ENCODE results near the gene PTPRJ.

The PTPRJ gene

DNA sequence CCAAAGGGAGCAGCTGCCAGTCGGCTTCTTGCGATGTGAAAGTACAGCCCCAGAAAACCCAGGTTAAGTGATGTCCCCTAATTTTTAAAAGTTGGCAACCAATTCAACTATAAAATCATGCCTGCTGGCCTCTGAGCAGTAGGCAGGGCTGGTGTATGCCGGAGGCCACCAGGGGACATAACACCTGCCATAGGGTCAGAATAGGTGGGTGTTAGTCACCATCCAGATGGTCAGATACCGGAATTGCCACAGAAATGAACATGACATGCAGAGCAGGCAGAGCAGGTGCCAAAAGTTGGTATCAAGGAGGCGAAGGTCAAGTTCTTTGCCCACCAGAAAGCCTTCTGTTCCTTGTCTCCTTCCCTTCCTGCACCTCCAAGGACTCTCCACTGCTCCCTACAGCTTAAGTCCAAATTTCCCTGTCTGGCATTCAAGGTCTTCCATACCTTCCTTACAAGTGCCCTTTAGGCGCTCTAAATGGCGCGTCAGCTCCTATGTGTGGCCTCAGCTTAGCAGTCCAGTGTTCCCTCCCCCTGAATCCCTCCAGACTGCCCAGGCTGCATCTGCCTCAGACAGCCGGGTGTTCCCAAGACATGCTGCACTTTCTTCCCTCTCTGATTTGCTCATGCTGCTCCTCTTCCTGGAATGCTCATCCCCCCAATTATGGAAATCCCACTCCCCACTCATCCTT is 45.1 kb downstream of the PTPRJ start:
- TF ChIP-seq, protein P1, sequence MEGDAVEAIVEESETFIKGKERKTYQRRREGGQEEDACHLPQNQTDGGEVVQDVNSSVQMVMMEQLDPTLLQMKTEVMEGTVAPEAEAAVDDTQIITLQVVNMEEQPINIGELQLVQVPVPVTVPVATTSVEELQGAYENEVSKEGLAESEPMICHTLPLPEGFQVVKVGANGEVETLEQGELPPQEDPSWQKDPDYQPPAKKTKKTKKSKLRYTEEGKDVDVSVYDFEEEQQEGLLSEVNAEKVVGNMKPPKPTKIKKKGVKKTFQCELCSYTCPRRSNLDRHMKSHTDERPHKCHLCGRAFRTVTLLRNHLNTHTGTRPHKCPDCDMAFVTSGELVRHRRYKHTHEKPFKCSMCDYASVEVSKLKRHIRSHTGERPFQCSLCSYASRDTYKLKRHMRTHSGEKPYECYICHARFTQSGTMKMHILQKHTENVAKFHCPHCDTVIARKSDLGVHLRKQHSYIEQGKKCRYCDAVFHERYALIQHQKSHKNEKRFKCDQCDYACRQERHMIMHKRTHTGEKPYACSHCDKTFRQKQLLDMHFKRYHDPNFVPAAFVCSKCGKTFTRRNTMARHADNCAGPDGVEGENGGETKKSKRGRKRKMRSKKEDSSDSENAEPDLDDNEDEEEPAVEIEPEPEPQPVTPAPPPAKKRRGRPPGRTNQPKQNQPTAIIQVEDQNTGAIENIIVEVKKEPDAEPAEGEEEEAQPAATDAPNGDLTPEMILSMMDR (IDR thresholded peaks at IDR 0.05; ENCODE audit: poor library complexity, severe bottlenecking) = no peak
- no peaks in the 10 kb centered on the region for H3K27me3 ChIP-seq (ENCODE audit: insufficient read depth, poor library complexity, severe bottlenecking)
- no peak for DNase-seq (ENCODE audit: low spot score)
- no peak overlapping the region for H3K27ac ChIP-seq (ENCODE audit: poor library complexity, severe bottlenecking)
- H3K4me3 ChIP-seq (ENCODE audit: severe bottlenecking) = no peak overlapping the region
- no peaks in the 10 kb centered on the region for H3K36me3 ChIP-seq (ENCODE audit: low read depth)
- H3K9me3 ChIP-seq (ENCODE audit: severe bottlenecking) = no peaks in the 10 kb centered on the region
- no peak for ATAC-seq (ENCODE audit: low read depth)
- H3K4me1 ChIP-seq (ENCODE audit: insufficient read depth, poor library complexity, severe bottlenecking) = no peaks in the 10 kb centered on the region

DNA sequence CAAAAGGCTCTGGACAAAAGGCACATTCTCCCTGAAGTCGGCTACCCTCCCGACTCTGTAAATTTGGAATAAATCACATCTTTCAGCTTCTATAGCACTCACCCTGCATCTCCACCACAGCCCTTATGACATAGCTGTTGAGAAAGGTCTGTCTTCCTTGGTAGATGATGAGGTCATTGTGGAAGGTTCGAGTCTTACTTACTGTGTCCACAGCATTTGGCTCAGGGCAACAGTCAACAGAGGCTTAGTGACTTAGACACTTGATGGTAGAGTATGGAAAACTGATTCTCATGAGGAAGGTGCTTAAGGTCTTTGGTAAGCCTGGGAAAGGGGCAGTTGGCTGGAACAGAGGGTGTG is 45.6 kb downstream of the PTPRJ start:
- no peak overlapping the region for H3K27ac ChIP-seq (ENCODE audit: poor library complexity, severe bottlenecking)
- H3K27me3 ChIP-seq (ENCODE audit: insufficient read depth, poor library complexity, severe bottlenecking) = no peaks in the 10 kb centered on the region
- no peak for DNase-seq (ENCODE audit: low spot score)
- no peaks in the 10 kb centered on the region for H3K9me3 ChIP-seq (ENCODE audit: severe bottlenecking)
- no peak for ATAC-seq (ENCODE audit: low read depth)
- TF ChIP-seq, protein P1 (IDR thresholded peaks at IDR 0.05; ENCODE audit: poor library complexity, severe bottlenecking) = no peak
- H3K4me3 ChIP-seq (ENCODE audit: severe bottlenecking) = no peak overlapping the region
- H3K4me1 ChIP-seq (ENCODE audit: insufficient read depth, poor library complexity, severe bottlenecking) = no peaks in the 10 kb centered on the region
- H3K36me3 ChIP-seq (ENCODE audit: low read depth) = no peaks in the 10 kb centered on the region

- TF ChIP-seq, protein P1 (IDR thresholded peaks at IDR 0.05; ENCODE audit: poor library complexity, severe bottlenecking) = no peak
- no peaks in the 10 kb centered on the region for H3K9me3 ChIP-seq (ENCODE audit: severe bottlenecking)
- no peak overlapping the region for H3K27ac ChIP-seq (ENCODE audit: poor library complexity, severe bottlenecking)
- ATAC-seq (ENCODE audit: low read depth) = no peak
- no peak overlapping the region for H3K4me3 ChIP-seq (ENCODE audit: severe bottlenecking)
- H3K27me3 ChIP-seq (ENCODE audit: insufficient read depth, poor library complexity, severe bottlenecking) = no peaks in the 10 kb centered on the region
- DNase-seq (ENCODE audit: low spot score) = no peak
- no peaks in the 10 kb centered on the region for H3K36me3 ChIP-seq (ENCODE audit: low read depth)
- no peaks in the 10 kb centered on the region for H3K4me1 ChIP-seq (ENCODE audit: insufficient read depth, poor library complexity, severe bottlenecking)
These were observed 48.7 kb downstream of the PTPRJ start for GRCh38 chr11:48028914-48029680.

DNA sequence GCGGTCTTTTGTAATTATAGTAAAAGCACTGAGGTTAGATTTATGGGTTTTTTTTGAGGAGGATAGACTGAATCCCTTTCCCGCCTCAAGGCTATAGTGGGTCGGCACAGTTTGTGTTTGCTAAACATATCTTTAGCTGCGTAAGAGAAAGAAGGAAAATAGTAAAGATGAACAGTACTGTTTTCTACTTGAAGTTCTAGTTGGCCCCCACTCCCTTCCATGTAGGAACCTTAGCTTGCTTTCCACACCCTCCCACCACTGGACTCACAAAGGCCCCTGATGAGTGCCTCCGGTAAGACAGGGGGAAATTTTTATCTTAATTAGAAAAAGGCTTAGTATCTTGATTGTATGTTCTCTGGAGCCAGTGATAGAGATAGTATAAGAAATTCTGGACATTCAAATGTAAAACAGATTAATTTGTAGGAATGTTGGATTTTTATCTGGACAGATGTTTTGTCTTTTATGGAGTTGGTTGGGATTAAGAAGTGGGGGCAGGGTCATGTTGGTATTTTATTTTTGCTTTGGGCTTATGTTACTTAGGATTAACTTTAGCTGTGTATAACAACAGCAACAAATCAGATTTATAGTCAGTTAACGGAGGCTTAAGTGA is 49.4 kb downstream of the PTPRJ start:
- H3K36me3 ChIP-seq (ENCODE audit: low read depth) = no peaks in the 10 kb centered on the region
- no peak for ATAC-seq (ENCODE audit: low read depth)
- no peak overlapping the region for H3K27ac ChIP-seq (ENCODE audit: poor library complexity, severe bottlenecking)
- no peaks in the 10 kb centered on the region for H3K9me3 ChIP-seq (ENCODE audit: severe bottlenecking)
- TF ChIP-seq, protein P1 (IDR thresholded peaks at IDR 0.05; ENCODE audit: poor library complexity, severe bottlenecking) = no peak
- H3K4me1 ChIP-seq (ENCODE audit: insufficient read depth, poor library complexity, severe bottlenecking) = no peaks in the 10 kb centered on the region
- H3K27me3 ChIP-seq (ENCODE audit: insufficient read depth, poor library complexity, severe bottlenecking) = no peaks in the 10 kb centered on the region
- no peak overlapping the region for H3K4me3 ChIP-seq (ENCODE audit: severe bottlenecking)
- no peak for DNase-seq (ENCODE audit: low spot score)
